ENCODE results near the gene KLF16.

The KLF16 gene

GRCh38 chr19:1907563-1908363 lies 44.4 kb upstream of the KLF16 start:
- TF ChIP-seq CTCF (IDR thresholded peaks at IDR 0.05; ENCODE audit: control insufficient read depth, insufficient read depth, low read depth, low read length, missing control alignments): no peak
- DNase-seq (ENCODE audit: low read depth): no peak
- no peak overlapping the region for H3K4me3 ChIP-seq (ENCODE audit: control insufficient read depth, low read depth, low read length)

GRCh38 chr19:1906985-1907562 lies 43.7 kb upstream of the KLF16 start:
- H3K4me3 ChIP-seq (ENCODE audit: control insufficient read depth, low read depth, low read length): no peak overlapping the region
- no peak for TF ChIP-seq CTCF (IDR thresholded peaks at IDR 0.05; ENCODE audit: control insufficient read depth, insufficient read depth, low read depth, low read length, missing control alignments)
- DNase-seq (ENCODE audit: low read depth): no peak

- no peak for DNase-seq (ENCODE audit: low read depth)
- no peak for TF ChIP-seq CTCF (IDR thresholded peaks at IDR 0.05; ENCODE audit: control insufficient read depth, insufficient read depth, low read depth, low read length, missing control alignments)
- peak overlapping the region; percentile 70 for H3K4me3 ChIP-seq (ENCODE audit: control insufficient read depth, low read depth, low read length)
Measured at GRCh38 chr19:1905863-1906375, 42.5 kb upstream of the KLF16 start.

GRCh38 chr19:1905110-1905862 lies 41.9 kb upstream of the KLF16 start, which contains the start of the genes ADAT3 and SCAMP4:
TSS of gene ADAT3 (plus strand) at chr19:1905399. CDS start at chr19:1912048, 6,649 bp downstream.
TSS of gene SCAMP4 (plus strand) at chr19:1905399. CDS start at chr19:1915020, 9,621 bp downstream.
- H3K4me3 ChIP-seq (ENCODE audit: control insufficient read depth, low read depth, low read length): peak within 1 kb of the TSS; percentile 70
- TF ChIP-seq CTCF (IDR thresholded peaks at IDR 0.05; ENCODE audit: control insufficient read depth, insufficient read depth, low read depth, low read length, missing control alignments): no peak
- peak; percentile 92 for DNase-seq (ENCODE audit: low read depth)

- TF ChIP-seq CTCF (IDR thresholded peaks at IDR 0.05; ENCODE audit: control insufficient read depth, insufficient read depth, low read depth, low read length, missing control alignments): no peak
- DNase-seq (ENCODE audit: low read depth): no peak
- peak overlapping the region; percentile 19 for H3K4me3 ChIP-seq (ENCODE audit: control insufficient read depth, low read depth, low read length)
Measured at GRCh38 chr19:1904860-1905109, 41.4 kb upstream of the KLF16 start.

DNA sequence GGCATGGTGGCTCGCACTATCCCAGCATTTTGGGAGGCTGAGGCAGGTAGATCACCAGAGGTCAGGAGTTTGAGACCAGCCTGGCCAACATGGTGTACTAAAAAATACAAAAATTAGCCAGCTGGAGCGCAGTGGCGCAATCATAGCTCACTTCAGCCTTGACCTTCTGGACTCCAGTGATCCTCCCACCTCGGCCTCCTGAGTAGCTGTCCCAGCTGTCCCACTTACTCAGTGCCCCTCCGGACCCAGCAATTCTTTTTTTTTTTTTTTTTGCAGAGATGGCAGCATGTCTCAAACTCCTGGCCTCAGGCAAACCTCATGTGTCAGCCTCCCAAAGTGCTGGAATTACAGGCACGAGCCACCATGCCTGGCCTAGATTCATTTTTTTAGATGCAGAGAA lies 39.5 kb upstream of the KLF16 start:
- H3K4me3 ChIP-seq (ENCODE audit: control insufficient read depth, low read depth, low read length): no peak overlapping the region
- DNase-seq (ENCODE audit: low read depth): no peak
- no peak for TF ChIP-seq CTCF (IDR thresholded peaks at IDR 0.05; ENCODE audit: control insufficient read depth, insufficient read depth, low read depth, low read length, missing control alignments)
